GM12878 (cell line): ENCODE data around the gene LSMEM2. TPM values are rescaled to one million over a fixed set of nuclear protein-coding genes. Genes with fewer than 3 reads are reported as not detected.
A peak's percentile ranks its signal among the peaks of the same experiment; 100 is the strongest.

Source experiments
- CHD1 ChIP-seq: IDR thresholded peaks from 2 replicates; pipeline ENCODE4 v1.6.1; 2012; ENCODE audit warnings: low read depth, low read length, improper control_type of control experiment
- CHD2 ChIP-seq: IDR thresholded peaks from 2 replicates; pipeline ENCODE4 v1.6.1; 2011; ENCODE audit warnings: low read depth, low read length, improper control_type of control experiment, borderline replicate concordance
- CREM ChIP-seq: IDR thresholded peaks from 2 replicates; pipeline ENCODE4 v1.6.1; 2014; ENCODE audit warnings: antibody characterized with exemption, low read depth
- E4F1 ChIP-seq: fragments of 450-650 bp; IDR thresholded peaks from 2 replicates; pipeline ENCODE4 v1.6.1; 2018; ENCODE audit warnings: borderline replicate concordance, mild to moderate bottlenecking; ENCODE audit not compliant: partially characterized antibody
- HCFC1 ChIP-seq: fragments of 150-350 bp; IDR thresholded peaks from 2 replicates; pipeline ENCODE4 v1.6.1; 2014; ENCODE audit warnings: low read length
- IRF3 ChIP-seq: fragments of 450-650 bp; IDR thresholded peaks from 2 replicates; pipeline ENCODE4 v1.6.1; 2014; ENCODE audit warnings: mild to moderate bottlenecking
- JUND ChIP-seq: IDR thresholded peaks from 2 replicates; pipeline ENCODE4 v1.6.1; 2012; ENCODE audit warnings: low read depth, mild to moderate bottlenecking, low read length, improper control_type of control experiment, moderate library complexity
- NR2F1 ChIP-seq: fragments of 450-650 bp; conservative IDR thresholded peaks from 2 replicates; pipeline ENCODE4 v1.6.1; 2017; ENCODE audit warnings: mild to moderate bottlenecking
- PAX5 ChIP-seq: IDR thresholded peaks from 2 replicates; pipeline ENCODE4 v1.6.1; 2011; ENCODE audit warnings: low read depth, low read length, borderline replicate concordance
- PKNOX1 ChIP-seq: fragments of 450-650 bp; IDR thresholded peaks from 2 replicates; pipeline ENCODE4 v1.6.1; 2016; ENCODE audit warnings: mild to moderate bottlenecking
- POLR2AphosphoS5 ChIP-seq: IDR thresholded peaks from 2 replicates; pipeline ENCODE4 v1.6.1; 2011; ENCODE audit warnings: mild to moderate bottlenecking, low read length, inconsistent platforms
- RCOR1 ChIP-seq: conservative IDR thresholded peaks from 2 replicates; pipeline ENCODE4 v1.6.1; 2012; ENCODE audit warnings: low read depth, low read length, improper control_type of control experiment
- SREBF1 ChIP-seq: IDR thresholded peaks from 2 replicates; pipeline ENCODE4 v1.6.1; 2012; ENCODE audit warnings: mild to moderate bottlenecking, low read length
- SRF ChIP-seq, 2 experiments: IDR thresholded peaks; 2 replicates each; pipeline ENCODE4 v1.6.1; 2011; ENCODE audit warnings: low read depth in 2 of 2, low read length in 2 of 2, mild to moderate bottlenecking in 1 of 2, moderate library complexity in 1 of 2
- STAT3 ChIP-seq: IDR thresholded peaks from 2 replicates; pipeline ENCODE4 v1.6.1; 2011; ENCODE audit warnings: low read depth, low read length, improper control_type of control experiment
- TARDBP ChIP-seq: IDR thresholded peaks from 2 replicates; pipeline ENCODE4 v1.6.1; 2016; ENCODE audit warnings: borderline replicate concordance
- YY1 ChIP-seq: IDR thresholded peaks from 2 replicates; pipeline ENCODE4 v1.6.1; 2011; ENCODE audit warnings: low read depth, mild to moderate bottlenecking, low read length
- polyA plus RNA-seq, 11 experiments: library from polyadenylated mRNA; depleted of rRNA in 4 of 11; unstranded in 6 of 11; stranded (reverse) in 5 of 11; fragments of >200 nt; fragmentation: Nextera tagmentation in 4 of 11; fragmentation: Illumina TruSeq in 1 of 11; extraction: Ambion mirVana in 4 of 11; extraction: Trizol in 1 of 11; gene quantifications; 1 replicate in 1 of 11; 2 replicates in 10 of 11; pipeline versions ENCODE4 v1.2.1 to v1.2.3, GENCODE V29; 2011 to 2016; ENCODE audit warnings: inconsistent platforms in 2 of 11, missing spikeins in 2 of 11, low read depth in 1 of 11
- total RNA-seq, 4 experiments: library from RNA; depleted of rRNA in 3 of 4; stranded (reverse); fragments of >200 nt in 3 of 4; fragmentation: Illumina TruSeq in 1 of 4; extraction: Trizol in 1 of 4; gene quantifications; 2 replicates each; pipeline versions ENCODE4 v1.2.1 to v1.2.3, GENCODE V29; 2013 to 2021
- TF ChIP-seq, protein P1 (sequence below): fragments of 450-650 bp; conservative IDR thresholded peaks from 2 replicates; pipeline ENCODE4 v1.6.1; 2017; ENCODE audit warnings: mild to moderate bottlenecking, moderate library complexity
- TF ChIP-seq, protein P2 (sequence below): fragments of 450-650 bp; IDR thresholded peaks from 2 replicates; pipeline ENCODE4 v1.6.1; 2017; ENCODE audit warnings: antibody characterized with exemption, mild to moderate bottlenecking, moderate library complexity

Gene LSMEM2
- total and polyA plus RNA-seq, 10 of the 15 experiments (the other 5 are each of a cell fraction or from before 2014, with no cell fraction given): 0.17 TPM; not detected in 9

DNA sequence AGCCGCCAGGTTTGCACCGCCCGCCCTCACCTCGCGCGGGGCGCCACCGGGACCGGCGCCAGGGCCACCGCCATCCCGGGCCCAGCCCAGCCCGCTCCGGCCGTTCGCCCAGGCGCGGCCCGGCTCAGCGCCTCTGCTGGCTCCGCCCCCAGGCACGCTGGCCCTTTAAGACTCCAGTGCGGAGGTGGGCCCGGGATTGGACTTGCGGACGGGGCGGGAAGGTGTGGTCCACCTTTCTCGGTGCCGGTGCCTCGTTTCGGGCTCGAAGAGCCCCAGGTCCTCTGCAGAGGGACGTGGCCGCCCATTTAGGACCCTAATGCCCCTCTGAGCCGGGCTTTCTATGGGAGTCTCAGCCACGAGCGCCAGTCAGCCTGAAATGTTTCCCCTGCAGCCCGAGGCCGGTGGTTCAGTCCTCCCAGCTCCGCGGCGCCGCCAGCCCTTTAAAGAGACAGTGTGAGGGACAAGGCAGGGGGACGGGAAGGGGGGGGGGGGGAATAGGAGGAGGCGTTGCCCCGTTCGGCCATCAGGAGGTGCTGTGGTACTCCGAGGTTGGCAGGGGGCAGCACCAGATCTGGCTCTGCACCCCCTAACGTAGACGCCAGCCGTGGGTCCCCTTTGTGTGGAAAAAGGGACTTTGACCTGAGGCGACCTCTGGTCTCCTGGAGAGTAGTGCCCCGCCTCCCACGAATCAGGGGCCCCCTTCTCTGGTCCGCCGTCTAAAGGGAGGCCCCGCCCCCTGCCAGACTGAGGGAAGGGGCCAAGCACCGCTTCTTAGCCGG is 42.6 kb downstream of the LSMEM2 start (continued):
- peak; percentile 46 for TF ChIP-seq CHD2
- TF ChIP-seq RCOR1: no peak
- peak; percentile 97 for TF ChIP-seq SREBF1
- TF ChIP-seq, protein P1, sequence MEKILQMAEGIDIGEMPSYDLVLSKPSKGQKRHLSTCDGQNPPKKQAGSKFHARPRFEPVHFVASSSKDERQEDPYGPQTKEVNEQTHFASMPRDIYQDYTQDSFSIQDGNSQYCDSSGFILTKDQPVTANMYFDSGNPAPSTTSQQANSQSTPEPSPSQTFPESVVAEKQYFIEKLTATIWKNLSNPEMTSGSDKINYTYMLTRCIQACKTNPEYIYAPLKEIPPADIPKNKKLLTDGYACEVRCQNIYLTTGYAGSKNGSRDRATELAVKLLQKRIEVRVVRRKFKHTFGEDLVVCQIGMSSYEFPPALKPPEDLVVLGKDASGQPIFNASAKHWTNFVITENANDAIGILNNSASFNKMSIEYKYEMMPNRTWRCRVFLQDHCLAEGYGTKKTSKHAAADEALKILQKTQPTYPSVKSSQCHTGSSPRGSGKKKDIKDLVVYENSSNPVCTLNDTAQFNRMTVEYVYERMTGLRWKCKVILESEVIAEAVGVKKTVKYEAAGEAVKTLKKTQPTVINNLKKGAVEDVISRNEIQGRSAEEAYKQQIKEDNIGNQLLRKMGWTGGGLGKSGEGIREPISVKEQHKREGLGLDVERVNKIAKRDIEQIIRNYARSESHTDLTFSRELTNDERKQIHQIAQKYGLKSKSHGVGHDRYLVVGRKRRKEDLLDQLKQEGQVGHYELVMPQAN: peak; percentile 92; the same call in 1 of the 2 replicates
- TF ChIP-seq E4F1: peak; percentile 98
- peak; percentile 38; the same call in 1 of the 2 replicates for TF ChIP-seq YY1
- peak; percentile 36; the same call in 1 of the 2 replicates for TF ChIP-seq HCFC1
- peak; percentile 99 for TF ChIP-seq JUND
- TF ChIP-seq PAX5: no peak
- peak; percentile 48 for TF ChIP-seq NR2F1
- TF ChIP-seq POLR2AphosphoS5: 0 out of 2 replicates have a peak, but pooled peaks have one; percentile 38
- TF ChIP-seq PKNOX1: peak; percentile 10; the same call in 1 of the 2 replicates
- TF ChIP-seq CHD1: peak; percentile 99
- no peak for TF ChIP-seq SRF (IDR thresholded peaks at IDR 0.05; ENCODE audit: low read depth in 2 of 2, low read length in 2 of 2)
- TF ChIP-seq CREM: peak; percentile 51
- no peak for TF ChIP-seq TARDBP
- TF ChIP-seq, protein P2, sequence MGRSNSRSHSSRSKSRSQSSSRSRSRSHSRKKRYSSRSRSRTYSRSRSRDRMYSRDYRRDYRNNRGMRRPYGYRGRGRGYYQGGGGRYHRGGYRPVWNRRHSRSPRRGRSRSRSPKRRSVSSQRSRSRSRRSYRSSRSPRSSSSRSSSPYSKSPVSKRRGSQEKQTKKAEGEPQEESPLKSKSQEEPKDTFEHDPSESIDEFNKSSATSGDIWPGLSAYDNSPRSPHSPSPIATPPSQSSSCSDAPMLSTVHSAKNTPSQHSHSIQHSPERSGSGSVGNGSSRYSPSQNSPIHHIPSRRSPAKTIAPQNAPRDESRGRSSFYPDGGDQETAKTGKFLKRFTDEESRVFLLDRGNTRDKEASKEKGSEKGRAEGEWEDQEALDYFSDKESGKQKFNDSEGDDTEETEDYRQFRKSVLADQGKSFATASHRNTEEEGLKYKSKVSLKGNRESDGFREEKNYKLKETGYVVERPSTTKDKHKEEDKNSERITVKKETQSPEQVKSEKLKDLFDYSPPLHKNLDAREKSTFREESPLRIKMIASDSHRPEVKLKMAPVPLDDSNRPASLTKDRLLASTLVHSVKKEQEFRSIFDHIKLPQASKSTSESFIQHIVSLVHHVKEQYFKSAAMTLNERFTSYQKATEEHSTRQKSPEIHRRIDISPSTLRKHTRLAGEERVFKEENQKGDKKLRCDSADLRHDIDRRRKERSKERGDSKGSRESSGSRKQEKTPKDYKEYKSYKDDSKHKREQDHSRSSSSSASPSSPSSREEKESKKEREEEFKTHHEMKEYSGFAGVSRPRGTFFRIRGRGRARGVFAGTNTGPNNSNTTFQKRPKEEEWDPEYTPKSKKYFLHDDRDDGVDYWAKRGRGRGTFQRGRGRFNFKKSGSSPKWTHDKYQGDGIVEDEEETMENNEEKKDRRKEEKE: peak; percentile 99
- no peak for TF ChIP-seq STAT3
- peak; percentile 42; the same call in 1 of the 2 replicates for TF ChIP-seq IRF3
